ENCODE data around the gene VTN.

DNA sequence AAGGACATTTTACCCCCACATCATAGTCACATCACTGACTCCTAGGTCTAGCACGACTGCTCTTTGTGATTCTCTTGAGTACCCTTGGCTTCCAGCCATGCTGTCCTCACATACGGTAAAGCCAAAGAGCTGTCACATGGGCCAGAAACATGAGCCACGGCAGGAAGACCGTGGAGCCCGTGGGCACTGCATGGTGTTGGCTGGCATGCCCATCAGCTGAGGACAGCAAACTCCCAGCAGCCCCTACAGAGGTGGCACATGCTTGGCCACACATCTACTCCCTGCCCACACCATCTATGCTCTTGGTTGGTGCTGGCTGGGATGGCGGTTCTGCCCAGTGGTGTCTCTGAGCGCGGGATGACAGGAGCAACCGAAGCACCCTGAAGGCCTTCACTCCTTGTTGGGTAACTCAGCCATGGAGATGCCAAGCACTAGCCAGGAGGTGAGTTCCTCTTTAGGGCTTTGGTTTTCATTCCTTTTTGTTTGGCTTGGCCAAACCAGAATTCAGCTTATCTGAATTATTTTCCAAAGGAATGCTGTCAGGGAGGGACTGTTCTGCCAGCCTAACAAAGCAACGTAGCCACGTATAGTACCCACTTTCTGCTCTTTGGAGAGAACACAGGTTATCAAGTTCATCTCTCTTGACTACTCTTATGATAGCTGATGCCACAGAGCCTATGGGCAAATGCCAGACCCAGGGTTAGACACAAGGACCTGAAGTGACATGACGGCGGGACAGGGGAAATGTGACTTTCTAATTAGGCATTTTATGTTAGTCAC, 24.5 kb downstream of the VTN start:
- no peak for TF ChIP-seq POLR2A (IDR thresholded peaks at IDR 0.05)
- TF ChIP-seq, protein P1, sequence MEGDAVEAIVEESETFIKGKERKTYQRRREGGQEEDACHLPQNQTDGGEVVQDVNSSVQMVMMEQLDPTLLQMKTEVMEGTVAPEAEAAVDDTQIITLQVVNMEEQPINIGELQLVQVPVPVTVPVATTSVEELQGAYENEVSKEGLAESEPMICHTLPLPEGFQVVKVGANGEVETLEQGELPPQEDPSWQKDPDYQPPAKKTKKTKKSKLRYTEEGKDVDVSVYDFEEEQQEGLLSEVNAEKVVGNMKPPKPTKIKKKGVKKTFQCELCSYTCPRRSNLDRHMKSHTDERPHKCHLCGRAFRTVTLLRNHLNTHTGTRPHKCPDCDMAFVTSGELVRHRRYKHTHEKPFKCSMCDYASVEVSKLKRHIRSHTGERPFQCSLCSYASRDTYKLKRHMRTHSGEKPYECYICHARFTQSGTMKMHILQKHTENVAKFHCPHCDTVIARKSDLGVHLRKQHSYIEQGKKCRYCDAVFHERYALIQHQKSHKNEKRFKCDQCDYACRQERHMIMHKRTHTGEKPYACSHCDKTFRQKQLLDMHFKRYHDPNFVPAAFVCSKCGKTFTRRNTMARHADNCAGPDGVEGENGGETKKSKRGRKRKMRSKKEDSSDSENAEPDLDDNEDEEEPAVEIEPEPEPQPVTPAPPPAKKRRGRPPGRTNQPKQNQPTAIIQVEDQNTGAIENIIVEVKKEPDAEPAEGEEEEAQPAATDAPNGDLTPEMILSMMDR (IDR thresholded peaks at IDR 0.05), result no peak
